K562 (cell line): ENCODE data around the gene PEX11A. TPM values are rescaled to one million over a fixed set of nuclear protein-coding genes. Genes with fewer than 3 reads are reported as not detected.
A peak's percentile ranks its signal among the peaks of the same experiment; 100 is the strongest.

Experiments
- ATAC-seq: fragments of 200-7000 bp; cut with Tn5 transposase; 3 replicates; pipeline ENCODE4 v1.9.1; 2020; ENCODE audit warnings: moderate library complexity
- BruUV-seq: library from RNA; stranded (reverse); fragments of 400-500 nt; replicated peaks from 2 replicates; lab custom pipeline; 2021; lab: Mats Ljungman, UMichigan
- CTCF ChIA-PET: fragments of 300-600 bp; formaldehyde crosslinking; extraction: SDS; loops from one replicate; lab custom pipeline; 2021; ENCODE audit warnings: low intra/inter-chr PET ratio; lab: Yijun Ruan, JAX
- POLR2A ChIA-PET: fragments of 300-600, 350-650 bp; sonication (Branson Sonifier 250); formaldehyde crosslinking; extraction: SDS; loops from one replicate; lab custom pipeline; 2021; ENCODE audit warnings: antibody characterized with exemption, inconsistent platforms; lab: Yijun Ruan, JAX
- DNase-seq, 4 experiments: peaks; one replicate each; pipeline versions ENCODE4 v3.0.0 to v3.0.0-alpha.2; 2011 to 2018; ENCODE audit warnings: low spot score in 3 of 4, mixed read lengths in 3 of 4; ENCODE audit errors: extremely low read depth in 1 of 4
- FAIRE-seq: peaks from 2 replicates; lab custom pipeline; 2011; peaks lifted over from hg19 to GRCh38; lab: Jason Lieb, UNC
- H2AFZ ChIP-seq: 2 replicates; pipeline ENCODE4 v1.6.0; 2011; ENCODE audit warnings: low read depth, low read length, control low read depth, inconsistent platforms
- H3K27ac ChIP-seq: fragments of 200-600 bp; 3 replicates; pipeline ENCODE4 v1.8.0; 2011; ENCODE audit warnings: low read depth, mild to moderate bottlenecking, control low read depth, inconsistent platforms, low read length, moderate library complexity, mixed read lengths; ENCODE audit errors: extremely low read depth
- H3K27me3 ChIP-seq, 2 experiments: fragments of 300-600 bp in 1 of 2; 2 replicates in 1 of 2; 3 replicates in 1 of 2; pipeline versions ENCODE4 v1.6.0 to v1.8.0; 2011; ENCODE audit warnings: inconsistent platforms in 2 of 2, low read length in 2 of 2, mild to moderate bottlenecking in 1 of 2, mixed read lengths in 1 of 2, moderate library complexity in 1 of 2; ENCODE audit not compliant: control insufficient read depth in 2 of 2, insufficient read depth in 2 of 2
- H3K36me3 ChIP-seq: fragments of 300-600 bp; 3 replicates; pipeline ENCODE4 v1.8.0; 2011; ENCODE audit warnings: mild to moderate bottlenecking, low read length, inconsistent platforms; ENCODE audit not compliant: control insufficient read depth, insufficient read depth
- H3K4me1 ChIP-seq, 2 experiments: fragments of 200-600 bp in 1 of 2; replicated peaks in 1 of 2; 2 replicates in 1 of 2; 3 replicates in 1 of 2; pipeline versions ENCODE4 v1.5.1 to v1.8.0; 2011; ENCODE audit warnings: inconsistent platforms in 2 of 2, low read length in 2 of 2, mild to moderate bottlenecking in 1 of 2, mixed read lengths in 1 of 2, moderate library complexity in 1 of 2; ENCODE audit not compliant: control insufficient read depth in 2 of 2, insufficient read depth in 2 of 2
- H3K4me2 ChIP-seq: 2 replicates; pipeline ENCODE4 v1.6.1; 2011; ENCODE audit warnings: low read length, control low read depth, inconsistent platforms, mixed read lengths; ENCODE audit not compliant: insufficient read depth
- H3K4me3 ChIP-seq: fragments of 200-600 bp; sonication (generic), shearing (Covaris generic); 2 replicates; pipeline ENCODE4 v1.5.1; 2016; ENCODE audit warnings: control low read depth, inconsistent platforms
- H3K79me2 ChIP-seq: fragments of 200-600 bp; 3 replicates; pipeline ENCODE4 v1.8.0; 2011; ENCODE audit warnings: low read length, inconsistent platforms; ENCODE audit not compliant: control insufficient read depth, insufficient read depth
- H3K9ac ChIP-seq, 2 experiments: 2 replicates each; pipeline versions ENCODE4 v1.6.0 to v1.6.1; 2011; ENCODE audit warnings: low read depth in 2 of 2, low read length in 2 of 2, control low read depth in 1 of 2, inconsistent platforms in 1 of 2, mild to moderate bottlenecking in 1 of 2, mixed read lengths in 1 of 2; ENCODE audit not compliant: insufficient read depth in 1 of 2
- H3K9me1 ChIP-seq: one replicate; pipeline ENCODE4 v1.6.0; 2011; ENCODE audit warnings: inconsistent platforms, mild to moderate bottlenecking, low read length, moderate library complexity; ENCODE audit not compliant: control insufficient read depth, insufficient read depth
- H3K9me3 ChIP-seq: replicated peaks from 2 replicates; pipeline ENCODE4 v1.5.1; 2011; ENCODE audit warnings: low read depth, low read length, inconsistent platforms; ENCODE audit not compliant: control insufficient read depth, insufficient read depth
- H4K20me1 ChIP-seq: replicated peaks from 2 replicates; pipeline ENCODE4 v1.6.1; 2011; ENCODE audit warnings: low read length, inconsistent platforms, mixed read lengths; ENCODE audit not compliant: control insufficient read depth, insufficient read depth
- CREM ChIP-seq: IDR thresholded peaks from 2 replicates; pipeline ENCODE4 v1.6.1; 2014; ENCODE audit warnings: antibody characterized with exemption, low read depth
- ETV6 ChIP-seq, 3 experiments: fragments of 150-350 bp in 1 of 3; sonication (generic) in 1 of 3; formaldehyde crosslinking in 1 of 3; IDR thresholded peaks; 2 replicates each; pipeline versions ENCODE4 v1.6.1 to v1.8.0; 2014 to 2022; ENCODE audit warnings: borderline replicate concordance in 2 of 3, low read depth in 2 of 3, antibody characterized with exemption in 1 of 3, low read length in 1 of 3, mild to moderate bottlenecking in 1 of 3, missing genetic modification reagents in 1 of 3
- GABPA ChIP-seq: fragments of 200-800 bp; sonication (Bioruptor generic); conservative IDR thresholded peaks from 2 replicates; pipeline ENCODE4 v1.6.1; 2016; ENCODE audit warnings: low read depth, missing genetic modification characterization, missing compliant biosample characterization
- L3MBTL2 ChIP-seq: fragments of 450-650 bp; IDR thresholded peaks from 2 replicates; pipeline ENCODE4 v1.6.1; 2016; ENCODE audit warnings: mild to moderate bottlenecking, moderate library complexity
- MAFG ChIP-seq: fragments of 450-650 bp; conservative IDR thresholded peaks from 2 replicates; pipeline ENCODE4 v1.6.1; 2016; ENCODE audit warnings: missing genetic modification characterization, missing compliant biosample characterization
- PCBP1 ChIP-seq: fragments of 200-400 bp; formaldehyde crosslinking; IDR thresholded peaks from 2 replicates; pipeline ENCODE4 v1.6.1; 2018; ENCODE audit warnings: mild to moderate bottlenecking, low read depth, low read length; ENCODE audit not compliant: poor library complexity, severe bottlenecking
- PHF8 ChIP-seq: fragments of 200-600 bp; sonication (generic); IDR thresholded peaks from 2 replicates; pipeline ENCODE4 v1.6.1; 2012; ENCODE audit warnings: mixed run types, mild to moderate bottlenecking, inconsistent platforms, low read length, moderate library complexity, borderline replicate concordance
- TEAD1 ChIP-seq, 2 experiments: fragments of 450-650 bp in 1 of 2; sonication (generic) in 1 of 2; formaldehyde crosslinking; IDR thresholded peaks; 2 replicates each; pipeline versions ENCODE4 v1.4.0 to v1.8.0; 2020 to 2022; ENCODE audit warnings: mild to moderate bottlenecking in 2 of 2, missing genetic modification reagents in 1 of 2
- WGBS: fragments of 100-300 bp; shearing (Covaris generic); methylation state at CpG from one replicate; pipeline ENCODE4 v1.1.6; 2016; ENCODE audit warnings: low coverage, mixed read lengths; ENCODE audit not compliant: insufficient coverage; ENCODE audit errors: missing lambda C conversion rate; 5-methylcytosine and 5-hydroxymethylcytosine counted together
- in situ Hi-C: fragments of 300-500 bp; cut with MboI; formaldehyde crosslinking; loops from 4 replicates; pipeline ENCODE4 v1.15.0; 2018; ENCODE audit warnings: inconsistent platforms, mixed read lengths
- intact Hi-C: fragments of 100-400 bp; cut with micrococcal nuclease; formaldehyde crosslinking; loops from 2 replicates; pipeline ENCODE4 v1.14.2; 2022
- polyA plus RNA-seq, 8 experiments: library from polyadenylated mRNA; depleted of rRNA in 4 of 8; stranded (reverse) in 5 of 8; unstranded in 3 of 8; fragments of >200 nt; fragmentation: Nextera tagmentation in 2 of 8; fragmentation: Illumina TruSeq in 1 of 8; extraction: Ambion mirVana in 2 of 8; extraction: Trizol in 1 of 8; gene quantifications; 2 replicates each; pipeline versions ENCODE4 v1.2.1 to v1.2.3, GENCODE V29; 2011 to 2014; ENCODE audit warnings: inconsistent platforms in 1 of 8, missing spikeins in 1 of 8
- total RNA-seq, 7 experiments: library from RNA; depleted of rRNA in 6 of 7; stranded (reverse); fragments of >200 nt in 6 of 7; fragmentation: Illumina TruSeq in 2 of 7; extraction: Trizol in 2 of 7; gene quantifications; 2 replicates each; pipeline versions ENCODE4 v1.2.1 to v1.2.3, GENCODE V29; 2011 to 2021; ENCODE audit warnings: low replicate concordance in 1 of 7
- TF ChIP-seq, protein P1 (sequence below), 2 experiments: fragments of 450-650 bp; conservative IDR thresholded peaks; 2 replicates each; pipeline ENCODE4 v1.6.1; 2017; ENCODE audit warnings: mild to moderate bottlenecking in 2 of 2, moderate library complexity in 2 of 2
- TF ChIP-seq, protein P2 (sequence below), 2 experiments: IDR thresholded peaks; 2 replicates each; pipeline ENCODE4 v1.6.1; 2011; ENCODE audit warnings: borderline replicate concordance in 1 of 2, control low read depth in 1 of 2, low read depth in 1 of 2, low read length in 1 of 2, mild to moderate bottlenecking in 1 of 2, mixed read lengths in 1 of 2, moderate library complexity in 1 of 2; ENCODE audit not compliant: insufficient read depth in 1 of 2, insufficient read length in 1 of 2, poor library complexity in 1 of 2, severe bottlenecking in 1 of 2; ENCODE audit errors: extremely low read depth in 1 of 2

PEX11A gene
- total and polyA plus RNA-seq, 9 of the 15 experiments (the other 6 are each of a cell fraction or from before 2014, with no cell fraction given): not detected

- in situ Hi-C loops: no loop called here
- H3K4me3 ChIP-seq: no peak overlapping the region
- BruUV-seq: no TSS peak
Observed at GRCh38 chr15:89652666-89653065, 37.9 kb downstream of the PEX11A start.

DNA sequence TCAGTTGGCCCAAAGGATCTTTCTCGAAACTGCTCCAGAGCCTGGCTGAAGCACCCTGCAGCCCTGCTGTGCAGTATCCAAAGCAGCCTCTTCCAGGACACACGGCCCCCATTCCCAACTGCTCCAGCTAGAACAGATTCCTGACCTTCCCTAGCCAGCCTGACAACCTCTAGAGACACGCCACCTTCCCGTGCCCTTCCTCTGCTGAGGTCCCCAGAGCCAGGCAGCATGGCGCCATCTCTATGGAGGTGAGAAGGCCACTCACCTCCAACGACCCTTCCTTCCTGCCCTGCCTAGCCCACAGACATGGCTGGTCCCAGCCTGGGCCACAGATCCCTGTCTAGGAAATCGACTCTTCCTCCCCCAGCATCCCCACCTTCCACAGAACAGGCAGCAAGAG, 38.4 kb downstream of the PEX11A start:
- in situ Hi-C loops (no loop called here), intact Hi-C loops (no loop called here)
- H3K4me1 ChIP-seq: peaks cover 0 to 27% of the 10 kb centered on the region in 2 experiments; a peak in 4 of 5 replicates
- no peaks in the 10 kb centered on the region for H3K36me3 ChIP-seq
- H3K27ac ChIP-seq: no peak overlapping the region
- DNase-seq: no peak
- no peaks in the 10 kb centered on the region for H4K20me1 ChIP-seq
- no peak overlapping the region for H3K9ac ChIP-seq
- 20% methylated on average over 7 of the region's 7 CpGs for WGBS
- no TSS peak for BruUV-seq
- no peak overlapping the region for H2AFZ ChIP-seq
- H3K79me2 ChIP-seq: no peaks in the 10 kb centered on the region
- H3K27me3 ChIP-seq: peaks cover 5 to 35% of the 10 kb centered on the region in 2 experiments; a peak in 3 of 5 replicates
- H3K9me3 ChIP-seq: no peaks in the 10 kb centered on the region
- no peak overlapping the region for H3K4me2 ChIP-seq
- CTCF ChIA-PET: no interaction called here
- no peak overlapping the region for H3K4me3 ChIP-seq
- H3K9me1 ChIP-seq: no peaks in the 10 kb centered on the region
- FAIRE-seq: no peak
- ATAC-seq: no peak
- POLR2A ChIA-PET: interaction anchor here (1.4 kb wide), 1 partner anchor 21 kb away, joined by 3 read pairs; no protein-coding TSS in a partner anchor
- no peak for TF ChIP-seq TEAD1 (CRISPR knock-in tag; IDR thresholded peaks at IDR 0.05)
- TF ChIP-seq, protein P1, sequence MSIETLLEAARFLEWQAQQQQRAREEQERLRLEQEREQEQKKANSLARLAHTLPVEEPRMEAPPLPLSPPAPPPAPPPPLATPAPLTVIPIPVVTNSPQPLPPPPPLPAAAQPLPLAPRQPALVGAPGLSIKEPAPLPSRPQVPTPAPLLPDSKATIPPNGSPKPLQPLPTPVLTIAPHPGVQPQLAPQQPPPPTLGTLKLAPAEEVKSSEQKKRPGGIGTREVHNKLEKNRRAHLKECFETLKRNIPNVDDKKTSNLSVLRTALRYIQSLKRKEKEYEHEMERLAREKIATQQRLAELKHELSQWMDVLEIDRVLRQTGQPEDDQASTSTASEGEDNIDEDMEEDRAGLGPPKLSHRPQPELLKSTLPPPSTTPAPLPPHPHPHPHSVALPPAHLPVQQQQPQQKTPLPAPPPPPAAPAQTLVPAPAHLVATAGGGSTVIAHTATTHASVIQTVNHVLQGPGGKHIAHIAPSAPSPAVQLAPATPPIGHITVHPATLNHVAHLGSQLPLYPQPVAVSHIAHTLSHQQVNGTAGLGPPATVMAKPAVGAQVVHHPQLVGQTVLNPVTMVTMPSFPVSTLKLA (conservative IDR thresholded peaks at IDR 0.05): no peak
- no peak for TF ChIP-seq PCBP1
- no peak for TF ChIP-seq PHF8
- TF ChIP-seq GABPA: no peak
- no peak for TF ChIP-seq L3MBTL2
- no peak for TF ChIP-seq MAFG (tag)

More at GRCh38 chr15:89652666-89653065, 37.9 kb downstream of the PEX11A start:
- H3K9me3 ChIP-seq: no peaks in the 10 kb centered on the region
- no peaks in the 10 kb centered on the region for H4K20me1 ChIP-seq
- no peak overlapping the region for H2AFZ ChIP-seq
- intact Hi-C loops: no loop called here
- peaks cover 0 to 22% of the 10 kb centered on the region in 2 experiments; a peak in 4 of 5 replicates for H3K4me1 ChIP-seq
- ATAC-seq: no peak
- no peak for DNase-seq
- no peak for FAIRE-seq
- no peak overlapping the region for H3K27ac ChIP-seq
- no peaks in the 10 kb centered on the region for H3K79me2 ChIP-seq
- TF ChIP-seq, protein P2, sequence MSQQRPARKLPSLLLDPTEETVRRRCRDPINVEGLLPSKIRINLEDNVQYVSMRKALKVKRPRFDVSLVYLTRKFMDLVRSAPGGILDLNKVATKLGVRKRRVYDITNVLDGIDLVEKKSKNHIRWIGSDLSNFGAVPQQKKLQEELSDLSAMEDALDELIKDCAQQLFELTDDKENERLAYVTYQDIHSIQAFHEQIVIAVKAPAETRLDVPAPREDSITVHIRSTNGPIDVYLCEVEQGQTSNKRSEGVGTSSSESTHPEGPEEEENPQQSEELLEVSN (IDR thresholded peaks at IDR 0.05; ENCODE audit: borderline replicate concordance in 1 of 2, extremely low read depth in 1 of 2, insufficient read depth in 1 of 2, insufficient read length in 1 of 2, low read depth in 1 of 2, low read length in 1 of 2, poor library complexity in 1 of 2, severe bottlenecking in 1 of 2): peak in 1 of 2 experiments; percentile 35
- TF ChIP-seq CREM (0 out of 2 replicates have a peak, but pooled peaks have one; percentile 2), ETV6 (IDR thresholded peaks at IDR 0.05; ENCODE audit: borderline replicate concordance in 1 of 2, low read depth in 2 of 2, low read length in 1 of 2) (no peak), ETV6 (CRISPR knock-in tag; IDR thresholded peaks at IDR 0.05; ENCODE audit: borderline replicate concordance) (no peak)
- H3K9me1 ChIP-seq: no peaks in the 10 kb centered on the region
- H3K9ac ChIP-seq: peak overlapping the region in 1 of 2 experiments; percentile 35; a peak in 1 of 4 replicates
- no peak overlapping the region for H3K4me2 ChIP-seq
- ChIA-PET POLR2A (interaction anchor here (1.4 kb wide), 1 partner anchor 22 kb away, joined by 3 read pairs; no protein-coding TSS in a partner anchor), CTCF (no interaction called here)
- no peaks in the 10 kb centered on the region for H3K36me3 ChIP-seq
- peaks cover 5 to 35% of the 10 kb centered on the region in 2 experiments; a peak in 3 of 5 replicates for H3K27me3 ChIP-seq
- WGBS: 28% methylated on average over 13 of the region's 16 CpGs
